ENCODE data around the gene TPM1.
"Not testable (repeated sequence)": the region's sequence is repeated elsewhere in the genome, so short reads cannot be mapped to it uniquely, and the experiment has no call there.

DNA sequence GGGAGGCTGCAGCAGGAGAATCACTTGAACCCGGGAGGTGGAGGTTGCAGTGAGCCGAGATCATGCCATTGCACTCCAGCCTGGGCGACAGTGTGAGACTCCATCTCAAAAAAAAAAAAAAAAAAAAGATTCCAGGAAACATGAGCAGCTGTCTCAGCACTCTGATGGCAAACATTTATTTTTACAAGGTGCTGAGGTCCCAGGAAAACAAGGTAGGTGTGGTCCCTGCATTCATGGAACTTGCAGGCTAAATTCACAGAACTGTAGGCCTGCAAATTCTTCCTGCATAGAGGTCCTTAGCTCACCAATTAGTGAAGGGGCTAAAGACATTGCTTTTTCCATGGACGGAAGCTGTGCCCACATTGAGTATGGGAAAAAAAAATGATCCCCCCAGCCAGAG lies 48.9 kb upstream of the TPM1 start:
- TF ChIP-seq, protein P1, sequence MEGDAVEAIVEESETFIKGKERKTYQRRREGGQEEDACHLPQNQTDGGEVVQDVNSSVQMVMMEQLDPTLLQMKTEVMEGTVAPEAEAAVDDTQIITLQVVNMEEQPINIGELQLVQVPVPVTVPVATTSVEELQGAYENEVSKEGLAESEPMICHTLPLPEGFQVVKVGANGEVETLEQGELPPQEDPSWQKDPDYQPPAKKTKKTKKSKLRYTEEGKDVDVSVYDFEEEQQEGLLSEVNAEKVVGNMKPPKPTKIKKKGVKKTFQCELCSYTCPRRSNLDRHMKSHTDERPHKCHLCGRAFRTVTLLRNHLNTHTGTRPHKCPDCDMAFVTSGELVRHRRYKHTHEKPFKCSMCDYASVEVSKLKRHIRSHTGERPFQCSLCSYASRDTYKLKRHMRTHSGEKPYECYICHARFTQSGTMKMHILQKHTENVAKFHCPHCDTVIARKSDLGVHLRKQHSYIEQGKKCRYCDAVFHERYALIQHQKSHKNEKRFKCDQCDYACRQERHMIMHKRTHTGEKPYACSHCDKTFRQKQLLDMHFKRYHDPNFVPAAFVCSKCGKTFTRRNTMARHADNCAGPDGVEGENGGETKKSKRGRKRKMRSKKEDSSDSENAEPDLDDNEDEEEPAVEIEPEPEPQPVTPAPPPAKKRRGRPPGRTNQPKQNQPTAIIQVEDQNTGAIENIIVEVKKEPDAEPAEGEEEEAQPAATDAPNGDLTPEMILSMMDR (IDR thresholded peaks at IDR 0.05), result not testable (repeated sequence)
- TF ChIP-seq EZH2 (IDR thresholded peaks at IDR 0.05; ENCODE audit: borderline replicate concordance, insufficient read depth, low read depth, low read length, poor library complexity, severe bottlenecking), result not testable (repeated sequence)

Measured in B cell (primary cell).